H7 (cell line): ENCODE results near the gene PRKG1. TPM values are rescaled to one million over a fixed set of nuclear protein-coding genes. Genes with fewer than 3 reads are reported as not detected.

Source experiments
- DNase-seq: peaks from one replicate; pipeline ENCODE4 v3.0.0; 2012
- H3K27me3 ChIP-seq: 2 replicates; pipeline ENCODE4 v1.6.0; 2011; ENCODE audit warnings: mild to moderate bottlenecking, low read length; ENCODE audit not compliant: control insufficient read depth, insufficient read depth
- H3K36me3 ChIP-seq: replicated peaks from 2 replicates; pipeline ENCODE4 v1.5.1; 2011; ENCODE audit warnings: low read length; ENCODE audit not compliant: control insufficient read depth, insufficient read depth
- H3K4me3 ChIP-seq: 2 replicates; pipeline ENCODE4 v1.5.1; 2011; ENCODE audit warnings: low read depth, mild to moderate bottlenecking, control low read depth, low read length, moderate library complexity; ENCODE audit not compliant: insufficient read depth
- total RNA-seq: library from RNA; depleted of rRNA; stranded (reverse); fragments of >200 nt; shearing (Covaris generic); gene quantifications from 2 replicates; pipeline ENCODE4 v1.2.3, GENCODE V29; 2014

PRKG1 gene
- total RNA-seq, 1 experiment from 2014 or later = 7.3 TPM

DNA sequence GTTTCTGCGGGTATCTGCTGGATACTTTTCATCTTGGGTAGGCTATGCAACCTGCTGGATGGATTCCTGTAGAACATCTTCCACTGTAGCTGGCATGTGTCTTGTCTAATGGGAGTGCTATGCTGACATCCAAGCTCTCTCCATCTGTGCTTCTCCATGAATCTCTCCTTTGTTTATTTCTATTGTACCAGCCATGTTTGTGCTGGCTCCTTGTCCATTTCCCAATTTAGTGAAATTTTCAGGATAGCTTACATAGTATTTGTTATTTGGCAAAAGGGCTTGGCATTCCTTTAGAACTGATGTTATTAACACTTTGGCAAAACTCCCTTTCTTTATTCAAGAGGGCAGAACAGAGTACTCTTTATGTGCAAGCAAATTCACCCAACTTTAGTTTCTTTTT, 427.1 kb downstream of the PRKG1 start:
- no peak for DNase-seq
- no peaks in the 10 kb centered on the region for H3K36me3 ChIP-seq
- H3K4me3 ChIP-seq = no peak overlapping the region
- no peaks in the 10 kb centered on the region for H3K27me3 ChIP-seq

DNA sequence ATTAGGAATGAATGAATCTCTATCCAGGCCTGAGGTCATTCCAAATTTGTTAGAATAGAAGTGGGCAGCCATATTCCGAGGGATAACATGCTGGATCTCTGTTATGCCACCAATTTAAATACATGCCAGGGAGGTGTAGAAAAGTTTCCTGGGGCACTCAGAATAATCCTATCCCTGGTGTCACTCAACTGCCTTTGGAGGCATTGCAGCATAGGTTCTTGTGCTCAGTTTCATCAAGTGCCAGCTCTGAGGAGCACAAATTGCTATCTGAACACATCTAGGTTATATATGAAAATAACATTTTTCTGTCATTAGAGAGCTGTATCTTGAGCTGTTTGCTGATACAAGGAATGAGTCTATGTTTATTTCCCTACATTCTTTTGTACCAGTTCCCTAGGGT, 427.8 kb downstream of the PRKG1 start:
- DNase-seq = no peak
- Histone ChIP-seq H3K4me3 (no peak overlapping the region), H3K36me3 (no peaks in the 10 kb centered on the region), H3K27me3 (no peaks in the 10 kb centered on the region)

DNA sequence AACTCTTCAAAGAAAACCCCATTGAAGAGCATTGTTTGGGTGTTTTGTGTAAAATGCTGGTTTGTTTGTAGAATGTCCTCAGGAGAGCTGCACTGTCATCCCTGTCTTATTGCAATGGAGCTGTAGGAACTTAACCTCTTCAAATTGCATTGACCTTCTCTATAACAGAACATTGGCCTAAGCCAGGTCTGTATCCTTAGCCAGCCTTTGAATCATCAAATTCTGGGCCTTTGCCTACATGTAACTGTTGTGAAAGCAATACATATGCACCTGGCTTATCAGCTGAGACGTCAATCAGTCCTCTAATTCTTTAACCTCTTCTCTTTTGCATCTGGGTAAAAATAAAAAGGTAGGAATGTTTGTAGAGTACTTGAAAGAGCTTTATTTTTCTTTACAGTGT, 429.1 kb downstream of the PRKG1 start:
- DNase-seq = no peak
- Histone ChIP-seq H3K27me3 (no peaks in the 10 kb centered on the region), H3K36me3 (no peaks in the 10 kb centered on the region), H3K4me3 (no peak overlapping the region)

DNA sequence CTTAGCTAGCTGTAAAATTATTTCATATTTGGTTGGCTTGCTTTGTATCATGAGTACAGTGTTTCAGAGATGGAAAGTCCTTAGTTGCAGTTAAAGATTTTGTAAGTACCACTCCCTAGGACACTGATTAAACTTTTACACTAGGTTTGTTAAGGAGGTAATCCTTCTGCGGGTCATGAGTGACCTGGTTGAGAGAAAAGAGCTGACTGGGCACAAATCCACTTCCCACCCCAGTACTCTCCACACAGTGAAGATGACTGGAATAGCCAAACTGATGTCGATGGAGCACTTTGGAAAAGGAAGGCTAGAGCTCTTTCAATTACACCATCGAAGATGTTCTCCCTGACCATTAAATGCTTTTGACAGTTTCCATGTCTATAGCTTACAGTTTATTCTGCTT, 433.2 kb downstream of the PRKG1 start:
- DNase-seq = no peak
- Histone ChIP-seq H3K4me3 (no peak overlapping the region), H3K27me3 (no peaks in the 10 kb centered on the region), H3K36me3 (no peaks in the 10 kb centered on the region)

DNA sequence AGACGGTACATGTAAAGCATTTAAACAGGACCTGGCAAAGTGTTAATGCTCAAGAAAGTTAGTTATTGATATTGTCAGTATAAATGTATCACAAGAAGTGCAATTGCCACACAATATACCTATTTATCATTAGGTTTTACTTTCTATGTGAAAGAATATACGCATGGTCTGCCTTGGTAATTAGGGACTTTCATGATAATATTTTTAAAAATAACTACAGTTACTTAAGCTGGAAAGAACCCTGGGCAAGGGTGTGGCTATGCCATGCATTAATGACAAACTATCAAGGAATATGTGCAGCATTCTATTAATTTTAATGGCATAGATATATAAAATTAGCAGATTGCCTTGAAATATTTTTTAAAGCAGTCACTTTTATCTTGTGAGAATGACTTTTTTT, 433.9 kb downstream of the PRKG1 start:
- Histone ChIP-seq H3K36me3 (no peaks in the 10 kb centered on the region), H3K4me3 (no peak overlapping the region), H3K27me3 (no peaks in the 10 kb centered on the region)
- DNase-seq = no peak

DNA sequence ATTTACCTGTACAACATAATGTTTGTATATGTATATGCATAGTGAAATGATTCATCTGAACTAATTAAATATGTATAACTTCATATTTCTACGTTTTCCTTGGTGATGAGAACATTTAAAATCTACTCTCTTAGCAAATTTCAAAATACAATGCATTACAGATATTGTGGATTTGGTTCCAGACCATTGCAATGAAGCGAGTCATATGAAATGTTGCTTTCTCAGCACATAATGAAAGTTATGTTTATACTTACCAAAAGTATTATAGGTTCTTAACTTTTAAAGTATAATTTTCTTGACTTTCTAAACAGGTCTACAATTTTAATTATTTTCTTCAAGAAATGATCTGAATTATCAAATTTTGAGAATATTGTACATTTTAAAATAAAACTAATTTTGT, 435.9 kb downstream of the PRKG1 start:
- no peak for DNase-seq
- no peak overlapping the region for H3K4me3 ChIP-seq
- no peaks in the 10 kb centered on the region for H3K27me3 ChIP-seq
- no peaks in the 10 kb centered on the region for H3K36me3 ChIP-seq

DNA sequence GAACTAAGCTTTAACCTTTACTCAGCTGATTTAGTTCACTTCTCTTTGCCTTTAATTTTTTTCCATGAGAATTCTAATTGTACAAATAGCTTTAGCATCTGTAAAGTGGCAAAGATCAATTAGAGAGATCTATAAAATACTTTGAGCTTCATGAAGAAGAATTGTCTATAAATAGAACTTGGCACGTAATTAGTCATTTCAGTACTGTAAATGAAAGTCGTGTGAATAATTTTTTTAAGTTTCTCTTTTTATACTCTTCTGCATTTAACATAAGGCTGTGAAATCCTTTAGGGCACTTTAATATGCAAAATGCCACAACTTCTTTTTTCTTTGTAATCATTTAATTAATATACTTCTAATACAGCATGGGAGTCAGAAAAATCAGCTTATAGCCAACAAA, 447.3 kb downstream of the PRKG1 start:
- no peak overlapping the region for H3K4me3 ChIP-seq
- H3K36me3 ChIP-seq = no peaks in the 10 kb centered on the region
- no peak for DNase-seq
- H3K27me3 ChIP-seq = no peaks in the 10 kb centered on the region

DNA sequence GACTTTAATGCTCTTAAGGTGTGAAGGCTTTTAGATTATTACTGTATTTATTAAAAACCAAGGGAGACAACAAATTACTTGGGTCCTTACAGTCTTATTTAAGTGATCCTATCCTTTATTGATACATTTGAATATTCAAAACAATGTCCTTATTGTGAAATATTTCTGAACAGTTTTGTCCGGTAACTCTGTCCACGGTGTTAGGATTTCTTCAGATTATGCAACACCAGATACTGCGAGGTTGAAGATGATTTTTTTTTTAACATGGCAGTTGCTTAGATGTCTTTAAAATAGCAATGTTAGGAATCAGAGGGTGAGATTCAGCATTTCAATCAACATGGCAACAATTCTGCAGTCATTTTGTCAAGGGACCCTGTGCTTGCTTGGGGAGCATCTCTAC, 448.6 kb downstream of the PRKG1 start:
- H3K36me3 ChIP-seq = no peaks in the 10 kb centered on the region
- no peak overlapping the region for H3K4me3 ChIP-seq
- no peak for DNase-seq
- no peaks in the 10 kb centered on the region for H3K27me3 ChIP-seq

DNA sequence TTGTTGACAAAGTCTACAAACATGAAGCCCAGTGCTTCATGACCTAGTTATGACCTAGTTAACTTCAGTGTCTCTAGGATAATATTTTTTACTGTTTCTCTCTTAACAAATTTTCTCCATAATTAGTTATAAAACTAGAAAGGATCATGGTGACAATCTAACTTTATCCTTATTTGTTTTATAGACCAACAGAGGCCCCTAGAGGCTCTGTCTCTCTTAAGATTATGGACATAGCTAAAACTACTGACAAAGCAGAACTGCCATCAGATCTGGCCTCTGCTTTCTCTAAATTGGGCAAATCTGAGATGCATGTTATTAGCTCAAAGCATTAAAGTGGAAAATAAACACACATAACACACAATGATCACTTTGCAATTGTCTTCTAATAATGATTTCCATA, 449.2 kb downstream of the PRKG1 start:
- no peaks in the 10 kb centered on the region for H3K36me3 ChIP-seq

DNA sequence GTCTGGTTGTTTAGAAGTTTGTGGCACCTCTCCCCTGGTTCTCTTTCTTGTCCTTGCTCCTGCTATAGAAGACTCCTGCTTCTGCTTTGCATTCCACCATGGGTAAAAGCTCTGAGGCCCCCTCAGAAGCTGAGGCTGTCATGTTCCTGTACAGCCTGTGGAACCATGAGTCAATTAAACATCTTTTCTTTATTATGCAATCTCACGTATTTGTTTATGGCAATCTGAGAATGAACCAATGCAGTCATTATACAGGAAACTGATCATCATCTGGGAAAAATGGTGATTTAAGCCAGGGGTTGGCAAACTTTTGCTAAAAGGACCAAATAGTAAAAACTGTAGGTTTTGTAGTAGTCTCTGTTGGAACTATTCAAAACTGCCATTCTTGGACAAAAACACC, 449.8 kb downstream of the PRKG1 start:
- no peak for DNase-seq
- H3K27me3 ChIP-seq = no peaks in the 10 kb centered on the region
- H3K4me3 ChIP-seq = no peak overlapping the region
- no peaks in the 10 kb centered on the region for H3K36me3 ChIP-seq

More for the DNA sequence above, 449.2 kb downstream of the PRKG1 start:
- no peak for DNase-seq
- H3K27me3 ChIP-seq = no peaks in the 10 kb centered on the region
- H3K4me3 ChIP-seq = no peak overlapping the region

DNA sequence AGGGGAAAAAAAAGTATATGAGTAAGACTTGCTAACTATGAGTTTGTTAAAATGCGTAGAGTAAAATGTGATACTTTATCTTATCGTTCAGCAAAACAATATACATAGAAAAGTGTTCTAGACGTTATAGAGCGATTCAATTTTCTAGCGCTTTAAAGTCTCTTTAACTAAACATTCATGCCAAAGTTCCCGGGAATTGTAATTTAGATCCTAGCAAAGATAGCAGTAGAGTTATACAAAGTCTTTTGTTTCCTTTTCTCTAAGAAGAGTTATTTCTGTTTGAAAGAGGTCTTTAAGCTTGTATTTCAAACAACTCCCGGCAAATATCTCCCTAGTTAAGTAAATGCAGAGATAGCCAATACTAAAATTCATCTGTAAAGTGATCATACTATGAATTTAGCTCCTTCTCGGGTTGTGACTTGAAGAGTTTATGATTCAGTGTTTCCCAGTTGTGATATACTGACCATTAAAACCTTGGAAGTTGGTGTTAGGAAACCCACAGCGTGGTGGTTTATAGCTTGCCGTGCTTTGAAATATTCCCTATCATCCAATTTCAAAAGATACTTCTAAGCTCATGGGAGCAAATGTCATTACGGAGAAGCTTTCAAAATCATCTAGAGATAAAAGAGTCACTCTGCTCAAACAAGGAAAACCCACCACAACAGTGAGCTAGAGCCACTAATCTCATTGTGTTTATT, 453.4 kb downstream of the PRKG1 start:
- Histone ChIP-seq H3K36me3 (no peaks in the 10 kb centered on the region), H3K4me3 (no peak overlapping the region), H3K27me3 (no peaks in the 10 kb centered on the region)
- no peak for DNase-seq

DNA sequence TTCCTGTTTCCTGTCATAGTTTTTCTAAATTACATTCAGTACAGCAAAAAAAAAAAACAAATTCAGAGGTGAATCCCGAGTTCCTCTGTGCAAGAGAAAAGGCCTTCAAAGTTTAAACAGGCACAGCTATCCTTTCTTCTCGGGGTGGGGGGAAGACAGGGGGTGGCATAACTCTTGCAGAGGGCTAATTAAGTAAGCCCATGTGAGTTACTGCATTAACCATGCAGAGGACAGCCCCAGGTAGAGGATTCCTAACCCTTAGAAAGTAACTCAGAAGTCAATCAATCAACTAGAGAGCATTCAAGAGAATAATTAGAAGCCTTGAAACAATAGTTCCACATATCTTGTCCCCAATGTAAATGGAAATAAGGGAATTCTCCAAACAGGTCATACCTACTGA, 454.2 kb downstream of the PRKG1 start:
- no peaks in the 10 kb centered on the region for H3K27me3 ChIP-seq
- peak; percentile 13 for DNase-seq
- no peak overlapping the region for H3K4me3 ChIP-seq
- no peaks in the 10 kb centered on the region for H3K36me3 ChIP-seq

DNA sequence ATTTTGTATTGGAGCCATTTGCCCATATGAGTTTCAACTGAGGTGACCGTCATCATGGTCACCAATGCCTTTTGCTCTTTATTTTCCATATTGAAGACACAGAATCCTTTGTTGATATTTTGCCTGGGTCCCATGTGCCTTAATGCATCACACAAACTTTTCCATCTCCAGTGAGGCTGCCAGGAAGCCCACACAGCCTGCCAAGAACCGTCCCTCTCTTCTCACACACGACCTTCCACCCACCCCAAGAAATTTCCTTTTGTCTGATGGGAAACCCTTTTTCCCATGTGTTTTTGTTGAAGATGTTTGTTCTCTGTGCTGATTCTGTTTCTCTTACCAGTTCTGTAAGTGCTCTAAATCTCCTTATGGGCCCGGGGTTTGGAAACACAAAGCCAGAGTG, 456.3 kb downstream of the PRKG1 start:
- DNase-seq = no peak
- Histone ChIP-seq H3K36me3 (no peaks in the 10 kb centered on the region), H3K4me3 (no peak overlapping the region), H3K27me3 (no peaks in the 10 kb centered on the region)

DNA sequence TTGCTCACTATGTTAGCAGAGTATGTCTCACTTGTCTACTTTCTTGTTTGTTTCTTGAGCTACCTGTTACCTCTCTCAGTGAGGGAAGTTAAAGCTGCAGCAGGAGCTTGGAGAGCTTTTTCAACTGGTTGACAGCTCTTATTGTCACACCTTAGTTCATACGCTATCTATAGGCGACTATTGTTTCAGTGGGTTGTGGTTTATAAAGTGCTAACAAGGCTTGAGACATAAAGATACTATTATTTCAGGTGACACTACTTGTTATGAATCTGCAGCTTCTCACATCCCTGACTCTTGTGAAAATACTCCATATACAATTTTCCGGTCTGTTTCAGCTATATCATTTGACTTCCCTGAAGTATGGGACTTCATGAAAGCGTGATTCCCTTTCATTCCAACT, 457.8 kb downstream of the PRKG1 start:
- Histone ChIP-seq H3K27me3 (no peaks in the 10 kb centered on the region), H3K36me3 (no peaks in the 10 kb centered on the region), H3K4me3 (no peak overlapping the region)
- no peak for DNase-seq

DNA sequence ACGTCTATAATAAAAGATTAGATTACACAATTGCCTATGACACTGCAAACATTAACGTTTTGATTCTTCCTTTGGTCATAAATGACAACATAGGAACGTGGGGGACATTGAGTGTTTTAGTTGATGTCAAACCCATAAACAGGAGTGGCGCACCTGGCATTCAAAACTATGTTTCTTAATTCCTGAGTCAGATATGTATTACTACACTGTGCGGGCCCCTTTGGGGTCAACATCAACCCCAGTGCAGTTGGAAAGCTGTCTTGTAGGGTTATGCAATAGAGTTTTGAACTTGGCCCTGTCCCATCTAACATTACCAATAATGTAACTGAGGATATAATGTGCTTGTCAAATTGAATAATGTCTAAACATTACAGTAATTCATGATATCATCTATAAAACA, 468.6 kb downstream of the PRKG1 start:
- no peak for DNase-seq
- no peaks in the 10 kb centered on the region for H3K27me3 ChIP-seq
- H3K4me3 ChIP-seq = no peak overlapping the region
- H3K36me3 ChIP-seq = no peaks in the 10 kb centered on the region

DNA sequence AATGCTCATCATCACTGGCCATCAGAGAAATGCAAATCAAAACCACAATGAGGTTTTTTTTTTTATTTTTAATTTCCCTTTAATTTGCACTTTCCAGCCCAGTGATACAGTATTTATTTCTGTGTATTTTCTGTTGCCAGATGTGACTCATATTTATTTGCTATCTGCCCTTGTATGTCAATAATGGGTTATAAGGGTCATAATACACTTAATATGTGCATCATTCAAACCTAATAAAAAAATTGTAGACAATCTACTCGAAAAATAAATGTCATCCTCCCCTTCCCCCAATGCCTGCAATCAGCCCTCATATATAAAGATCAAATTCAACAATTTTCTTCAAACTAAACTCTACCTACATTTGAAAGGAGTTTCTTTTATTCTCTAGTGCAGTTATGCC, 470.6 kb downstream of the PRKG1 start:
- DNase-seq = no peak
- Histone ChIP-seq H3K36me3 (no peaks in the 10 kb centered on the region), H3K27me3 (no peaks in the 10 kb centered on the region), H3K4me3 (no peak overlapping the region)
